A549 (cell line): Measurements from ENCODE around the gene GRID1.

Experiments used
- BHLHE40 ChIP-seq: IDR thresholded peaks from 2 replicates; pipeline ENCODE4 v1.6.1; 2012; ENCODE audit warnings: low read depth, low read length, inconsistent platforms
- CEBPB ChIP-seq, 2 experiments: fragments of >200 bp in 1 of 2; sonication (Bioruptor Twin) in 1 of 2; formaldehyde crosslinking in 1 of 2; IDR thresholded peaks; 2 replicates each; pipeline ENCODE4 v1.6.1; 2012 to 2016
- CHD2 ChIP-seq: fragments of 150-350 bp; IDR thresholded peaks from 2 replicates; pipeline ENCODE4 v1.6.1; 2014; ENCODE audit warnings: low read length; ENCODE audit not compliant: partially characterized antibody
- EP300 ChIP-seq, 2 experiments: fragments of >200 bp; sonication (Bioruptor Twin); formaldehyde crosslinking; IDR thresholded peaks; 2 replicates in 1 of 2; 3 replicates in 1 of 2; pipeline ENCODE4 v1.6.1; 2016 to 2017
- POLR2A ChIP-seq: IDR thresholded peaks from 2 replicates; pipeline ENCODE4 v1.6.1; 2012; ENCODE audit warnings: mild to moderate bottlenecking, low read length
- SREBF2 ChIP-seq: fragments of 450-650 bp; IDR thresholded peaks from 2 replicates; pipeline ENCODE4 v1.6.1; 2014; ENCODE audit warnings: mild to moderate bottlenecking, moderate library complexity
- USF2 ChIP-seq: fragments of 450-650 bp; IDR thresholded peaks from 2 replicates; pipeline ENCODE4 v1.6.1; 2014; ENCODE audit warnings: antibody characterized with exemption
- TF ChIP-seq, protein P1 (sequence below): fragments of >200 bp; sonication (Bioruptor Twin); formaldehyde crosslinking; IDR thresholded peaks from 3 replicates; pipeline ENCODE4 v1.5.1; 2016
- TF ChIP-seq, protein P2 (sequence below): fragments of 150-350 bp; IDR thresholded peaks from 2 replicates; pipeline ENCODE4 v1.6.1; 2014; ENCODE audit warnings: low read depth, mild to moderate bottlenecking, low read length

DNA sequence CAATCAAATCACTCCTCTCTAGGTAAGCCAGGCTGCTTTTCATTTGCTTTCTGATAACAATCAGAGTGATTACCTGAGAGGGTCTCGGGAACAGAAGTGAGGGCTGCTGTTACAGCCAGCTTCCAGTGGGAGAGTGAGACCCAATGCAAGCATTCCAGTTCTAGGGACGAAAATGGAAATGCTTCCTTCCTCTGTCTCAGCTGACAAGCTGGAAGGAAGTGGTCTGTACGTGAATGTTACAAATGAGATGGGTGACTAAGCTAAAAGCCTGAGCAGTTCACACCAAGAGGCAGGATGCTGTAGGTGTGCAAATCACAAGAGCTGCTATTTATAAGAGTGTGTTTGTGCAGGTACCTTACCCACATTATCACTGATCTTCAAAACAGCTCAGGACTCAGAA is 772.4 kb downstream of the GRID1 start:
- TF ChIP-seq CHD2 (no peak), CEBPB (IDR thresholded peaks at IDR 0.05) (no peak), EP300 (IDR thresholded peaks at IDR 0.05) (no peak), SREBF2 (no peak), BHLHE40 (no peak), USF2 (no peak), POLR2A (no peak)
- TF ChIP-seq, protein P1, sequence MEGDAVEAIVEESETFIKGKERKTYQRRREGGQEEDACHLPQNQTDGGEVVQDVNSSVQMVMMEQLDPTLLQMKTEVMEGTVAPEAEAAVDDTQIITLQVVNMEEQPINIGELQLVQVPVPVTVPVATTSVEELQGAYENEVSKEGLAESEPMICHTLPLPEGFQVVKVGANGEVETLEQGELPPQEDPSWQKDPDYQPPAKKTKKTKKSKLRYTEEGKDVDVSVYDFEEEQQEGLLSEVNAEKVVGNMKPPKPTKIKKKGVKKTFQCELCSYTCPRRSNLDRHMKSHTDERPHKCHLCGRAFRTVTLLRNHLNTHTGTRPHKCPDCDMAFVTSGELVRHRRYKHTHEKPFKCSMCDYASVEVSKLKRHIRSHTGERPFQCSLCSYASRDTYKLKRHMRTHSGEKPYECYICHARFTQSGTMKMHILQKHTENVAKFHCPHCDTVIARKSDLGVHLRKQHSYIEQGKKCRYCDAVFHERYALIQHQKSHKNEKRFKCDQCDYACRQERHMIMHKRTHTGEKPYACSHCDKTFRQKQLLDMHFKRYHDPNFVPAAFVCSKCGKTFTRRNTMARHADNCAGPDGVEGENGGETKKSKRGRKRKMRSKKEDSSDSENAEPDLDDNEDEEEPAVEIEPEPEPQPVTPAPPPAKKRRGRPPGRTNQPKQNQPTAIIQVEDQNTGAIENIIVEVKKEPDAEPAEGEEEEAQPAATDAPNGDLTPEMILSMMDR: no peak
- TF ChIP-seq, protein P2, sequence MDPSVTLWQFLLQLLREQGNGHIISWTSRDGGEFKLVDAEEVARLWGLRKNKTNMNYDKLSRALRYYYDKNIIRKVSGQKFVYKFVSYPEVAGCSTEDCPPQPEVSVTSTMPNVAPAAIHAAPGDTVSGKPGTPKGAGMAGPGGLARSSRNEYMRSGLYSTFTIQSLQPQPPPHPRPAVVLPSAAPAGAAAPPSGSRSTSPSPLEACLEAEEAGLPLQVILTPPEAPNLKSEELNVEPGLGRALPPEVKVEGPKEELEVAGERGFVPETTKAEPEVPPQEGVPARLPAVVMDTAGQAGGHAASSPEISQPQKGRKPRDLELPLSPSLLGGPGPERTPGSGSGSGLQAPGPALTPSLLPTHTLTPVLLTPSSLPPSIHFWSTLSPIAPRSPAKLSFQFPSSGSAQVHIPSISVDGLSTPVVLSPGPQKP: no peak
